GM04503 (cell line): ENCODE data around the gene SURF4.

Experiments
- DNase-seq: peaks from one replicate; pipeline ENCODE4 v3.0.0-alpha.2; 2012; ENCODE audit warnings: low read depth

The SURF4 gene

GRCh38 chr9:133374612-133375115, 1.2 kb downstream of the SURF4 start:
- no peak for DNase-seq

- no peak for DNase-seq
Observed at GRCh38 chr9:133372144-133372543, 3.7 kb downstream of the SURF4 start.

- DNase-seq = no peak
Observed at GRCh38 chr9:133371261-133371711, 4.6 kb downstream of the SURF4 start.

GRCh38 chr9:133370685-133371084, 5.2 kb downstream of the SURF4 start:
- no peak for DNase-seq

- DNase-seq = no peak
Observed at GRCh38 chr9:133369933-133370332, 5.9 kb downstream of the SURF4 start.

- DNase-seq = no peak
Observed at GRCh38 chr9:133369422-133369821, 6.4 kb downstream of the SURF4 start.

GRCh38 chr9:133368249-133368881, 7.5 kb downstream of the SURF4 start:
- DNase-seq = no peak

GRCh38 chr9:133367778-133368177, 8.1 kb downstream of the SURF4 start:
- no peak for DNase-seq

GRCh38 chr9:133367221-133367620, 8.6 kb downstream of the SURF4 start:
- no peak for DNase-seq

- DNase-seq = no peak
Observed at GRCh38 chr9:133366435-133366834, 9.4 kb downstream of the SURF4 start.

GRCh38 chr9:133362359-133363044, 13.4 kb downstream of the SURF4 start:
- DNase-seq = no peak

GRCh38 chr9:133361507-133362092, 14.3 kb downstream of the SURF4 start:
- DNase-seq = no peak

GRCh38 chr9:133360400-133361393, 15.2 kb downstream of the SURF4 start:
- no peak for DNase-seq

GRCh38 chr9:133359399-133360175, 16.3 kb downstream of the SURF4 start:
- DNase-seq = no peak

- DNase-seq = no peak
Observed at GRCh38 chr9:133357656-133358055, 18.2 kb downstream of the SURF4 start.

GRCh38 chr9:133356391-133357091, 19.3 kb downstream of the SURF4 start, which contains the start of the genes SURF1 and SURF2:
Gene SURF1 (minus strand): TSS chr9:133356487. CDS start chr9:133356453, 34 bp downstream.
Gene SURF2 (plus strand): TSS chr9:133356550. CDS start chr9:133356593, 43 bp downstream.
- DNase-seq = no peak

- no peak for DNase-seq
Observed at GRCh38 chr9:133355881-133356357, 19.9 kb downstream of the SURF4 start.

GRCh38 chr9:133354766-133355165, 21.1 kb downstream of the SURF4 start:
- no peak for DNase-seq

- no peak for DNase-seq
Observed at GRCh38 chr9:133353548-133353947, 22.3 kb downstream of the SURF4 start.
